Peyer's patch (tissue), 4 donors: ENCODE data around the gene LST1. TPM values are rescaled to one million over a fixed set of nuclear protein-coding genes. Genes with fewer than 3 reads are reported as not detected.
A peak's percentile ranks its signal among the peaks of the same experiment; 100 is the strongest.

Experiments used
- DNase-seq, 3 donors: peaks; one replicate each; pipeline ENCODE4 v3.0.0-alpha.2; 2017 to 2019
- H3K27ac ChIP-seq, 4 donors: fragments of 200-600 bp; sonication (generic); one replicate each; pipeline ENCODE4 v1.5.1; 2016 to 2019
- H3K27me3 ChIP-seq, 2 donors: fragments of 200-600 bp; sonication (generic); one replicate each; pipeline ENCODE4 v1.5.1; 2019
- H3K36me3 ChIP-seq, 3 donors: fragments of 200-600 bp; sonication (generic); one replicate each; pipeline ENCODE4 v1.5.1; 2016 to 2019
- H3K4me1 ChIP-seq, 4 donors: fragments of 200-600 bp; sonication (generic); one replicate each; pipeline ENCODE4 v1.5.1; 2016 to 2019
- H3K4me3 ChIP-seq, 4 donors: fragments of 200-600 bp; sonication (generic); 1 replicate in 3 of 4; 2 replicates in 1 of 4; pipeline ENCODE4 v1.5.1; 2016 to 2019; ENCODE audit warnings: mild to moderate bottlenecking in 1 of 4
- H3K9me3 ChIP-seq, 4 donors: fragments of 200-600 bp; sonication (generic); one replicate each; pipeline ENCODE4 v1.5.1; 2016 to 2019; ENCODE audit warnings: mild to moderate bottlenecking in 1 of 4
- POLR2A ChIP-seq, 2 donors: fragments of 450-650 bp; IDR thresholded peaks; one replicate each; pipeline ENCODE4 v1.5.1; 2017; ENCODE audit warnings: antibody characterized with exemption in 2 of 2, mild to moderate bottlenecking in 2 of 2, moderate library complexity in 2 of 2
- total RNA-seq, 4 donors: library from RNA; depleted of rRNA; stranded (reverse); fragments of >200 nt; gene quantifications; one replicate each; pipeline ENCODE4 v1.1.0, GENCODE V29; 2016
- TF ChIP-seq, protein P1 (sequence below), 6 experiments: fragments of 450-650 bp in 4 of 6; fragments of 200-600 bp in 2 of 6; sonication (generic) in 1 of 6; IDR thresholded peaks; one replicate each; pipeline ENCODE4 v1.5.1; 2017 to 2019; ENCODE audit warnings: antibody characterized with exemption in 6 of 6, mild to moderate bottlenecking in 3 of 6, moderate library complexity in 1 of 6

The LST1 gene
- total RNA-seq, 4 donors from 2014 or later, result 2.5 to 11.6 TPM; not detected in 2

GRCh38 chr6:31573239-31574105, 12.6 kb upstream of the LST1 start:
- Histone ChIP-seq H3K27ac (peak overlapping the region in 3 of 4 donors; percentile 72 to 93 (median 76)), H3K9me3 (no peaks in the 10 kb centered on the region), H3K27me3 (no peaks in the 10 kb centered on the region), H3K4me1 (peaks cover 0 to 31% (median 3%) of the 10 kb centered on the region in 4 donors), H3K4me3 (no peak overlapping the region), H3K36me3 (no peaks in the 10 kb centered on the region)
- TF ChIP-seq, protein P1, sequence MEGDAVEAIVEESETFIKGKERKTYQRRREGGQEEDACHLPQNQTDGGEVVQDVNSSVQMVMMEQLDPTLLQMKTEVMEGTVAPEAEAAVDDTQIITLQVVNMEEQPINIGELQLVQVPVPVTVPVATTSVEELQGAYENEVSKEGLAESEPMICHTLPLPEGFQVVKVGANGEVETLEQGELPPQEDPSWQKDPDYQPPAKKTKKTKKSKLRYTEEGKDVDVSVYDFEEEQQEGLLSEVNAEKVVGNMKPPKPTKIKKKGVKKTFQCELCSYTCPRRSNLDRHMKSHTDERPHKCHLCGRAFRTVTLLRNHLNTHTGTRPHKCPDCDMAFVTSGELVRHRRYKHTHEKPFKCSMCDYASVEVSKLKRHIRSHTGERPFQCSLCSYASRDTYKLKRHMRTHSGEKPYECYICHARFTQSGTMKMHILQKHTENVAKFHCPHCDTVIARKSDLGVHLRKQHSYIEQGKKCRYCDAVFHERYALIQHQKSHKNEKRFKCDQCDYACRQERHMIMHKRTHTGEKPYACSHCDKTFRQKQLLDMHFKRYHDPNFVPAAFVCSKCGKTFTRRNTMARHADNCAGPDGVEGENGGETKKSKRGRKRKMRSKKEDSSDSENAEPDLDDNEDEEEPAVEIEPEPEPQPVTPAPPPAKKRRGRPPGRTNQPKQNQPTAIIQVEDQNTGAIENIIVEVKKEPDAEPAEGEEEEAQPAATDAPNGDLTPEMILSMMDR (IDR thresholded peaks at IDR 0.05), result no peak
- TF ChIP-seq POLR2A (IDR thresholded peaks at IDR 0.05), result no peak
- DNase-seq, result no peak

- H3K4me3 ChIP-seq, result peak overlapping the region in 1 of 4 donors; percentile 55
- peak overlapping the region; percentile 68 to 93 (median 73) for H3K27ac ChIP-seq
- H3K36me3 ChIP-seq, result no peaks in the 10 kb centered on the region
- DNase-seq, result no peak
- H3K27me3 ChIP-seq, result no peaks in the 10 kb centered on the region
- TF ChIP-seq, protein P1 (IDR thresholded peaks at IDR 0.05), result no peak
- no peak for TF ChIP-seq POLR2A (IDR thresholded peaks at IDR 0.05)
- H3K4me1 ChIP-seq, result peaks cover 0 to 24% (median under 1%) of the 10 kb centered on the region in 4 donors
- H3K9me3 ChIP-seq, result no peaks in the 10 kb centered on the region
These were observed 11.7 kb upstream of the LST1 start for GRCh38 chr6:31574106-31575061.

DNA sequence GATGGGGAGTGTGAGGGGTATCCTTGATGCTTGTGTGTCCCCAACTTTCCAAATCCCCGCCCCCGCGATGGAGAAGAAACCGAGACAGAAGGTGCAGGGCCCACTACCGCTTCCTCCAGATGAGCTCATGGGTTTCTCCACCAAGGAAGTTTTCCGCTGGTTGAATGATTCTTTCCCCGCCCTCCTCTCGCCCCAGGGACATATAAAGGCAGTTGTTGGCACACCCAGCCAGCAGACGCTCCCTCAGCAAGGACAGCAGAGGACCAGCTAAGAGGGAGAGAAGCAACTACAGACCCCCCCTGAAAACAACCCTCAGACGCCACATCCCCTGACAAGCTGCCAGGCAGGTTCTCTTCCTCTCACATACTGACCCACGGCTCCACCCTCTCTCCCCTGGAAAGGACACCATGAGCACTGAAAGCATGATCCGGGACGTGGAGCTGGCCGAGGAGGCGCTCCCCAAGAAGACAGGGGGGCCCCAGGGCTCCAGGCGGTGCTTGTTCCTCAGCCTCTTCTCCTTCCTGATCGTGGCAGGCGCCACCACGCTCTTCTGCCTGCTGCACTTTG, 10.7 kb upstream of the LST1 start, which contains the start of gene TNF:
TSS of gene TNF (plus strand) at position 231 of the 567 bp plus-strand sequence. CDS start at position 408, 177 bp downstream.
- H3K9me3 ChIP-seq, result no peaks in the 10 kb centered on the region
- H3K4me1 ChIP-seq, result peaks cover 0 to 23% (median 4%) of the 10 kb centered on the region in 4 donors
- DNase-seq, result peak in 2 of 3 donors; percentile 85 to 91
- no peaks in the 10 kb centered on the region for H3K27me3 ChIP-seq
- no peaks in the 10 kb centered on the region for H3K36me3 ChIP-seq
- peak within 1 kb of the TSS; percentile 68 to 93 (median 73) for H3K27ac ChIP-seq
- TF ChIP-seq, protein P1 (IDR thresholded peaks at IDR 0.05), result no peak
- peak in 1 of 2 donors; percentile 41 for TF ChIP-seq POLR2A (IDR thresholded peaks at IDR 0.05)
- peak within 1 kb of the TSS; percentile 34 to 55 (median 41) for H3K4me3 ChIP-seq

GRCh38 chr6:31575952-31576685, 10.0 kb upstream of the LST1 start:
- no peaks in the 10 kb centered on the region for H3K27me3 ChIP-seq
- H3K4me1 ChIP-seq, result peaks cover 0 to 23% (median 4%) of the 10 kb centered on the region in 4 donors
- TF ChIP-seq, protein P1 (IDR thresholded peaks at IDR 0.05), result no peak
- TF ChIP-seq POLR2A (IDR thresholded peaks at IDR 0.05), result no peak
- peak overlapping the region; percentile 68 to 93 (median 73) for H3K27ac ChIP-seq
- no peak for DNase-seq
- H3K4me3 ChIP-seq, result peak overlapping the region; percentile 34 to 55 (median 41)
- H3K9me3 ChIP-seq, result no peaks in the 10 kb centered on the region
- H3K36me3 ChIP-seq, result no peaks in the 10 kb centered on the region
